Measurements from ENCODE around the gene ARHGEF37.

The ARHGEF37 gene

GRCh38 chr5:149675610-149676201 lies 94.4 kb downstream of the ARHGEF37 start:
- no peak for DNase-seq (ENCODE audit: low read depth)

GRCh38 chr5:149677731-149678130 lies 96.4 kb downstream of the ARHGEF37 start:
- DNase-seq (ENCODE audit: low read depth), result no peak

GRCh38 chr5:149679876-149680809 lies 98.8 kb downstream of the ARHGEF37 start:
- no peak for DNase-seq (ENCODE audit: low read depth)

DNA sequence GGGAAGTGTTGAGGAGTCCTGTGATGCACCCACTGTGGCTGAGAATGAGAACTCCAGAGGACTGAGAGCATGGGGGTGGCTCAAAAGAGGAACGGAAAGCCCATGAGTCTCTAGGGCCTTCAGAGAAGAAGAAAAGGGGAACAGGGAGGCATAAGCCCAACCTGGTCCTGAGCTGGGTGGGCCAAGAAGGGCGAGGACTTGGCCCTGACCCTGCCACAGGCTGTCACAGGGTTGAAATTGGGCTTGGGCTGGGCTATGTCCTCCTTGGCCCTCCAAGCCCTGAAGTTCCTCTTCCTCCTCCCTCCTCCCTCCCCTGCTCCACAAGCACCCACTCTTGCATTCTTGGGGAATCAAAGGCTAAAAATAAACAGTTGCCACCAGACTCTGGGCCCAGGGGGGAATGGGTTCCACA lies 99.5 kb downstream of the ARHGEF37 start:
- DNase-seq (ENCODE audit: low read depth), result no peak

- no peak for DNase-seq (ENCODE audit: low read depth)
Observed at GRCh38 chr5:149681252-149681651, 100.0 kb downstream of the ARHGEF37 start.

- DNase-seq (ENCODE audit: low read depth), result no peak
Observed at GRCh38 chr5:149681922-149682321, 100.6 kb downstream of the ARHGEF37 start.

DNA sequence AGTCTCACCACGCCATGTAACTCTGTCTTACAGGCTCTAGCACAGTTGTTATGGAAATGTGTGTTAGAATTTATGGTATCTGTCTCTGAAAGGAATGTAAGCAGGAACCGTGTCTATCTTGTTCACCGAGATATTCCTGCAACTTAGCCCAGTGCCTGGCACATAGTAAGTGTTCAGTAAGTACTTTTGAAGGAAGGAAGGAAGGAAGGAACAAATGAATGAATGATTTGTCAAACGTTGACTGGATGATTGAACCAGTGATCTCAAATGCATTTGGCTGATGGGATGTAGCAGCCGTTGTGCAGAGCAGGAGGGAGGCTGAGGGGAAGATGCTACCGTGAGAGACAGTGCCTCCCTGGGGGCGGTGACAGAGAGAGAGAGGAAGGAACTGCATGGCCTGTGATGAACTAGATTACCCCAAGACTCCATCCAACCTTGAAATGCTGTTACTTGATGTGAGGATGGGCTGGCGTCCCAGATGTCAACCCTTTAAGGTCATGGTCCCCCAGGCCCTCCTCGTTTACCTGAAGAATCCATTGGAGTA lies 101.3 kb downstream of the ARHGEF37 start:
- no peak for DNase-seq (ENCODE audit: low read depth)

DNA sequence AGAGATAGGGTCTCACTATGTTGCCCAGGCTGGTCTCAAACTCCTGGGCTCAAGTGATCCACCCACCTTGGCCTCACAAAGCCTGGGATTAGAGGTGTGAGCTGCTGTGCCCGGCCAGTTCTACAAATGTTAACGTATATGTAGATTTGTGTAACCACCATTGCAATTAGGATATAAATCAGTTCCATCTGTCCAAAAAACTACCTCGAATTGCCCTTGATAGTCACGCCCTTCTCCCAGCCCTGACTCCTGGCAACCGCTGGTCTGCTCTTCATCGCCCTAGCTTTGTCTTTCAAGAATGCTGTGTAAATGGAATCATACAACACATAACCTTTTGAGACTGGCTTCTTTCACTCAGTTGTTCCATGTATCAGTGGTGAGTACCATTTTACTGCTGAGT lies 102.7 kb downstream of the ARHGEF37 start:
- DNase-seq (ENCODE audit: low read depth), result no peak

- no peak for DNase-seq (ENCODE audit: low read depth)
Observed at GRCh38 chr5:149684371-149684770, 103.1 kb downstream of the ARHGEF37 start.

Data from CMK (cell line).